GM21367 (cell line): ENCODE measurements around the gene NOX3.
A peak's percentile ranks its signal among the peaks of the same experiment; 100 is the strongest.
"Not testable (repeated sequence)": the region's sequence is repeated elsewhere in the genome, so short reads cannot be mapped to it uniquely, and the experiment has no call there.

Experiments
- ATAC-seq: cut with Tn5 transposase; IDR thresholded peaks from one replicate; pipeline ENCODE4 v1.9.1; 2021; ENCODE audit not compliant: unreplicated experiment

Gene NOX3

DNA sequence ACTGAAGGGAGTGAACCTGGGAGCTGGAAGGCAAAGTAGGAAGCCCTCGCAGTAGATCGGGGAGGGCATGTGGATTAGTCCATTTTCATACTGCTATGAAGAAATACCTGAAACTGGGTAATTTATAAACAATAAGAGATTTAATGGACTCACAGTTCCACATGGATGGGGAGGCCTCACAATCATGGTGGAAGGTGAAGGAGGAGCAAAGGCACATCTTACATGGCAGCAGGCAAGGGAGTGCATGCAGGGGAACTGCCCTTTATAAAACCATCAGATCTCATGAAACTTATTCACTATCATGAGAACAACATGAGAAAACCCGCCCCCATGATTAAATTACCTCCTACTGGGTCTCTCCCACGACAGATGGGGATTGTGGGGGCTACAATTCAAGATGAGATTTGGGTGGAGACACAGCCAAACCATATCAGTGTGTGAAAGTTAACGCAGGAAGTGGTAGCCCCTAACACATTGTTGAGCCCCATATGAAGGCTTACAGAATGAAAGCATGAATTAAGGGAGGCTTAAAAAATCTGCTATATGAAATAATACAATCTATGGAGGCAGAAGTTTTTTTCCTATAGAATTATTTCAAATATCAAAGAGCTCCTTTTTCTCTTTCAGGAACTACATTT lies 15.5 kb upstream of the NOX3 start:
- ATAC-seq, result not testable (repeated sequence)

DNA sequence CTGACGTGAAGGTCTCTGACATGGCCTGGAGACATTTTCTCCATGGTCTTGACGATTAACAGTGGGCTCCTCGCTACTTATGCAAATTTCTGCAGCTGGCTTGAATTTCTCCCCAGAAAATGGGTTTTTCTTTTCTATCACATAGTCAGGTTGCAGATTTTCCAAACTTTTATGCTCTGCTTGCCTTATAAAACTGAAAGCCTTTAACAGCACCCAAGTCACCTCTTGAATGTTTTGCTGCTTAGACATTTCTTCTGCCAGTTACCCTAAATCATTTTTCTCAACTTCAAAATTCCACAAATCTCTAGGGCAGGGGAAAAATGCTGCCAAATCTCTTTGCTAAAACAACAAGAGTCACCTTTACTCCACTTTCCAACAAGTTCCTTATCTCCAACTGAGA lies 12.9 kb upstream of the NOX3 start:
- not testable (repeated sequence) for ATAC-seq

DNA sequence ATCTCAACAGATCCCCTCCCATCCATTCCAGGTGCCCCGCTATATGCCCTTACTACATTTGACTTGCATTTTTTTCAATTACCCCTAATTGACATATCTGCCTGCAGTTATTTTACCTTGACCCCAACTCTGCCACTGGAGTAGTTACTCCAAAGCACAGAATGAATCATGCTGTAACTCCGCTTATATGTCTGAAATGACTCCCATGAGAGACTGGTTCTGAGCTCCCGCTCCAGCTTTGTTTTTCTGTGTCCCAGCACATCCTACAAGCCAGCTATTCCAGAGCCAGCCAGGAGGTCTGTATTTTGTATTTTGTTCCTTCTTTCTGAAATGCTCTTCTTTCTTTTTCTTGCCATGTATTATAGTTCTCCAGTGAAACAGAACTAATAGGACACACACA lies 10.9 kb upstream of the NOX3 start:
- ATAC-seq, result no peak

DNA sequence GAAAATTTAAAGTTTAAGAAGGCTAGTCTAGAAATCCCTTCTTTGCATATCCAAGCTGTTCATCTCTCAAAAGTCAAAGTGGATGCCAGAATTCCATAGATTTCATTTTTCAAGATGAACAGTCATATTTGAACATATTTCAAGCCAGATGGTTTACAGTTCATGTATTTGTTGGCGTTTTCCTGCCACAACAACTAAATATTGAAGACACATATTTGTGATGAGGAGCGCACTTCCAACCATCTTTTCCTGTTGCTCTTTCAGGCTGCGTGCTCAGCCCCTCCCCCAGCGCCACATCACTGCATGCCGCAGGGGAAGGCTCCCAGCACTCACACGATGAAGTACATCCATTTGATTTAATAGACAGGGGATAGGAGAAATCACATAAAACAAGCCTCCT lies 5.9 kb upstream of the NOX3 start:
- no peak for ATAC-seq

DNA sequence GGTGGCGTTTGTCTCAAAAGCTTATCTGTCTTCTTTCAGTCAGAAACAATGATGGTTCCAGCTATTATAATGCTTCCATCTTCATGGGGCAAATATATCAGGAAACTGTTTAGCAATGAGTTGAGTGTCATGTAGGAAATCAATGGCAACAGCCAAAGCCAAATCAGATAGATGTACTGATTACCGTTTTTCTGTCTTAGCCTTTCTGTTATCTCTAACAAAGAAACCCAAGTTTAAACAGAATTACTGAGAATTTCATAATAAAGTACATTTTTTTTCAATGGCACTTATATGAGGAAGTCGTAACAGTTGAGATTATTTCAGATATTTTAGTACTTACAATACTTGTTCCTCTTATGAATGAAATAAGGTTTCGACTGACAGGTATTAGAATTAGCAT lies 1.2 kb downstream of the NOX3 start:
- no peak for ATAC-seq

DNA sequence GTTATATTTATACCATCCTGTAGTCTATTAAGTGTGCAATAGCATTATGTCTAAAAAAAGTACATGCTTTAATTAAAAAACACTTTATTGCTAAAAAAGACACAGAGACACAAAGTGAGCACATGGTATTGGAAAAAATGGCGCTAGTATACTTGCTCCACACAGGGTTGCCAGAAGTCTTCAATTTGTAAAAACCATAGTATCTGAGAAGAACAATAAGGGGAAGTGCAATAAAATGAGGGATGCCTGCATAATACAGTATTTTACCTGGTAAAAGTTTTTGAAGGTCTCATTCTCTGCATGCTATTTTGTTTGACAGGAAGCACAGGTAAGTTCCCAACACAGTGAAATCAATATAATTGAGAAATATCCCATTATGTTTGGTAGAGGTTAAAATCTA lies 1.6 kb downstream of the NOX3 start:
- ATAC-seq, result no peak

DNA sequence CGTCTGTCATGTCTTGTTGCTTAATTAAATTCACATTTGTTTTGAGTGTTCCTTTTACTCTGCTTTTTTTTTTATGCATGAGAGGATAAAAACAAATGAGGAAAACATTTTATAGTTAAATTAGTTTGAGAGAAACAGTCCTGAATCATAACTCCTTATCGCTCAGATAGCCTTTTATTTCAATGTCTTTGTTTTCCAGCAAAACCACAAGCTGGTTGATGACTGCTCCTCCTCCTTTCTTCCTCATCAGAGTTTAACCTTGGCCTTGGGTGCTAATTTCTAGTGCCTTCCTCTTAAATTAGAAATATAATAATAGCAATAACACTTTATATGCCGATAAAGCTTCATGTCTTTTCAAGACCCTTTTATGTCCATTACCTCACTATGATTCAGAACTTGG lies 3.1 kb downstream of the NOX3 start:
- ATAC-seq, result no peak

DNA sequence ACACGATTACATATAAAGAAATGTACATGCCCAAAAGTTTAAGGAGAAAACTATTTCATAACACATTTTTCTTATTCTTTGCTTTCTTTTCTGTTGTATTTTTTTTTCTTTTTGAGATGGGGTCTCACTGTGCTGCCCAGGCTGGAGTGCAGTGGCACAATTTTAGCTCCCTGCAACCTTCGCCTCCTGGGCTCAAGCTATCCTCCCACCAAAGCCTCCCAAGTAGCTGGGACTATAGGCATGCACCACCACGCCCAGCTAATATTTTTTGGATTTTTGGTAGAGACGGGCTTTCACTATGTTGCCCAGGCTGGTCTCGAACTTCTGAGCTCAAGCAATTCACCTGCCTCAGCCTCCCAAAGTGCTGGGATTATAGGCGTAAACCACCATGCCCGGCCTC lies 4.1 kb downstream of the NOX3 start:
- not testable (repeated sequence) for ATAC-seq

DNA sequence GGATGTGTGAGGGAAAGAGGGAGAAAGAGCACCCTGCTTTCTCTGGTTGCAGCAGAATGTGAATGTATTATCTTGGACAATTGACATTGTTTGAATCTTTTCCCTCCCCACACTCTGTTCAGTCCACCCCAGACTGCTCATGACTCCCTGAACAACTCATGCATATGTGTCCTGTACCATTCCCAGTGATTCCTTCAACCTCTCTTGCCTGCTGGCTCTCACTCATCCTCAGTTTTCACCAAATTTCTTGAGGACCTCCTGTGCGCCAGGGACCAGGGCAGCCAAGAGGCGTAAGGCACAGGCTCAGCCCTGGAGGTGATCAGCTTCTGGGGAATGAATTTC lies 5.4 kb downstream of the NOX3 start:
- ATAC-seq, result no peak

DNA sequence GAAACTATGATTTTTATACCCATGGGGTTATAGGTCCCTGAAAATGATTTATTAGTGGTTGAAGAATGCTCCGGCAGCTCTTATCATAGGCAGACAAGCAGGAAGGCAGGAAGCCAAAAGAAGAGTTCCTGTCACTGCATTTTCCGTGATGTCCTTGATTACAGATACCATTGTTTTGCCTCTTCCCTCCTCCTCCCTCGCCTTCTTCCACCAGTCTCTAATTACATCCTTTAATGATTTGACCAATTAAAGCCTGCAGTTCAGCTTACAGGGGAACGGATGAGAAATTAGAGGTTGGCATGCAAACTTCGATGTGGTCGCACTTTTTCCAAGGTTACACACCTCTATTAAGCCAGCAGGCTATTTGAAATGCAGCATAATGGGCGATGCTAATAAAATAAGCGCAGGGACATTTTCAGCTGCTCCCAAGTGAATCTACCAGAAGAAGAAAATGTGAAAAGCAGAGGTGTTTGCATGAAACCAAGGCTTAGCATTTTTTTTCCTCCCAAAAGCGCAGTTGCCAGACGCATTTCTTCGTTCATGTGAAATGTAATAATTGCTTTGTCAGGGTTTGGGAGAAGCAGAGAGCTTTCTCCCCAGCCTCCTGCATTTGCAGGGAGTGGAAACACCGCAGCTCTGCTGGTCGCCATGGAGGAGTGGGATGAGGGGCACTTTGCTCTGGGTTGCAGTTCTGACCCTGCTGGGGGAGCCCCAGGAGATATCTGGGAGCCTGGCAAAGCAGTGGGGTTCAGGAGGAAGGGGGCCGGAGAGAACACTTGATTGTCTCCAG lies 6.0 kb downstream of the NOX3 start:
- no peak for ATAC-seq

DNA sequence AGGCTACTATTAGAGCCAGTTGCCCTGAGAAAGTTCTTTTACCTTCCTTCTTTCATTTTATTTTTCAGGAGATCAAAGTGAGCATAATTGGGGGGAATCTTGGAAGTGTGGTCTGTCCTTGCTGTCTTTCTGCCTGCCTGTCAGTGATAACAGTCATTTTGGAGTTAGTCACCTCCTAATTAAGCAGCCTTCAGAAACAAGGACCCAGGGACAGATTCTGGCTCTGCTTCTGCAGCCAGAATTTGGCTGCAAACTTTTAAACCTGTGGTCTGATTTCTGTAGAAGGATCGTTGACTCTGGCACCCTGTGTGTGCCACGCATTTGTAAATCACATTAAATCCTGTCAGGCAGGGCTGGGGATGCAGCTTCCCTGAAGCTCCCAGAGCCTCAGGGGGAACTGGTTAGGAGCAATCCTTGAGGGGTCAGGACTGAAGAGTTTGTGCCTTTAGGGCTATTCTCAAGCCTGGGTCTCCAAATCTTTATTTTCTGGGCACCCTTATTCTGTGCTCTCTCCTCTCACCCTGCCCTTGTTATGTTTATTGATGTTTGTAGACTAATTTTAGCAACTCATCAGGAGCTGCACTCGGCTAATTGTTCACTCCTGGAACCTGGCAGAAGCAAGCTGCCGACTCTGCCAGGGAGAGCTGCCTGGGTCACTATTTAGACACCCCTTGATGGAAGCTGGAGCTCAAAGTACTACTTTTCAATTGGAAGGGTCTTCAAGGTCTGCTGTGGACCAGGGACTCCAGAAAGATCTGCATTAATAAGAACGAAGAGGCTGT lies 6.8 kb downstream of the NOX3 start:
- no peak for ATAC-seq

DNA sequence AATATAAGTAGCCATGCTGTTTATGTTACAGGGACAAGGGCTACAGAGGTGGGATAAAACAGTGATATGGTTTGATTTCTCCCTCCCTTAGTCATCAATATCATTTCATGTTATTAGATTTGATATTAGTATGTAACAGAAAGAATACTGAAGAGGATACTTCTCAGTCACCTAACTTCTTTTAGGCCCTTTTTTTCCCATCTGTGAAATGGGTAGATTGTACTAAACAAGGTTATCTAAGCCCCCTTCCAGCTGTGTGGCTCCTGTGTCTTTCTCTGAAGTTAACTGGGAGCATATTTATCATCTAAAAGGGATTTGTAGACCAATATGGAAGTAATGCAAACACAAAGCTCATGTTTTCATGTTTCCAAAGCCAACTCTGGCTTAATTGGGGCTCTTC lies 7.7 kb downstream of the NOX3 start:
- ATAC-seq, result no peak

DNA sequence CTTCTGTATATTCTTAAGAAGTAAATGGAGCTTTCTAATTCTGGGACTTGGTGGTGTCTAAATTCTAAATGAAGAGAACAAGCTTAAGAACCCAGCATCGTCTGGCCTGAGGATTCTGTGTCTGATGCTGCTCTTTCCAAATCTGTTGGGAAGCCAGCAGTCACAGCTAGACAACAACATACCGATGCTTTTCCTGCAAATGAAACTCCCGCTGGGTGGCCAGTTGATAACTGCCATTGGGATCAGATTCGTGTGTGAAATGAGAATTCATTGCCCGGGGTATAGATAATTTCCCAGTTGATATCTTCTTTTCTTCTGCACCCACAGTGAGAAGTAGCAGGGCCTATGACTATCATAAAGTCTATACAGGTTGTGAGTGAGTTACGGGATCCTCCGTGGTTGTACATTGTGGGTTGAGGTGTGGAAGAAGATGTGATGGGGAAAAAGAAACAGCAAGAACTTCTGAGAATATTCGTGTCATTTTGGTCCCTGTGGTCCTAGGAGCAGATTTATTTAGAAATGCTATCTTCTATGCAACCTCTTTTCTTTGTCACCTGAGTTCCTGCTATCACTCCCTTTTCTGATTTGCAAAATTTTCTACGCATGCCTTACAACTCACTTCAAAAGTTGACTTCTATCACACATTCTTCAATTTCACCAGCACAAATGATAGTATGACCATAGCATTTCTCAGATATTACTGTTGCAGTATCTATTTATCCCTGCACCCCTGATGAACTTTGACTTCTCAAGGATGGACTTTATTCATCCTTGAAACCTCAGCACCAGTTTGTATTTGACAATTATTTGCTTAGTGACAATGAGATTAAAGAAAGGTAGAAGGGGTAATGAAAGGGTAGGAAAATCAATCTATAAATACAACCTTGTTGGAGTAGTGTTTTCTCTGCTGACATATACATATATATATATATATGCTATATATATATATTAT lies 10.4 kb downstream of the NOX3 start:
- ATAC-seq, result no peak

DNA sequence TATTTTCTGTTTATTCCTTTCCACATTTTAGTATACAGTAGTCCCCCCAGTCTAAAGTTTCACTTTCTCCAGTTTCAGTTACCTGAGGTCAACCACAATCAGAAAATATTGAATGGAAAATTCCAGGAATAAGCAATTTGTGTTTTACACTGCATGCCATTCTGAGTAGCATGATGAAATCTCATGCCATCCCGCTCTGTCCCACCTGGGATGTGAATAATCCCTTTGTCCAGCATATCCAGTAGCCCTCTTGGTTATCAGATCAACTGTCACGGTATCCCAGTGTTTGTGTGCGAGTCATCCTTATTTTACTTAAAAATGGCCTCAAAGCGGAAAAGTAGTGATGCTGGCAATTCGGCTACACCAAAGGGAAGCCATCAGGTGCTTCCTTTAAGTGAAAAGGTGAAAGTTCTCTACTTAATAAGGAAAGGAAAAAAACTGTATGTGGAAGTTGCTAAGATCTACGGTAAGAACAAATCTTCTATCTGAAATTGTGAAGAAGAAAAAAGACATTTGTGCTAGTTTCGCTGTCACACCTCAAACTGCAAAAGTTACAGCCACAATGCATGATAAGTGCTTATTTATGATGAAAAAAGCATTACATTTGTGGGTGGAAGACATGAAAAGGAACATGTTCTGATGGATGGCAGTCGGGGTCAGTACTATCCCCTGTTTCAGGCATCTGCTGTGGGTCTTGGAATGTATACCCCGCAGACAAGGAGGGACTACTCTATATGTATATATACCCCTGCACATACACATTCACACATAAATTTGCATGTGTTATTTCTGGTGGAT lies 11.3 kb downstream of the NOX3 start:
- no peak for ATAC-seq

DNA sequence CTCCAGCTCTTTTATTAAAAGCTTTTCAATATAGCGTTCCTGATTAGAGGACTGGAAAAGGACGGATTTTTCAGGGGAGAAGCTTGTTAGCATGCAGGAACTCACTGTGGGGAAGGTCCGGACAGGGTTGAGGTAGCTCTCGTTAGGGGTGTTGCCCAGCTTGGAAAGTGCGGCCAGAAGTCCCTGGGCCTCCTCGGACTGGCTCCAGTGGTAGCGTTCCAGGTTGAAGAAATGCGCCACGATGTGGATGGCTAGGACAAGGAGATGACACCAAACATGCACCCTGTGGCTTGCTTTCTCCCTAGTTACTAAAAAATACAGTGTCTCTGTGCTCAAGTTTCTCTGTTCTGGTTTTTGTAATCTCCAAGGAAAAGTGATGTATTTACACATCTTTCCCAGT lies 12.5 kb downstream of the NOX3 start:
- no peak for ATAC-seq

DNA sequence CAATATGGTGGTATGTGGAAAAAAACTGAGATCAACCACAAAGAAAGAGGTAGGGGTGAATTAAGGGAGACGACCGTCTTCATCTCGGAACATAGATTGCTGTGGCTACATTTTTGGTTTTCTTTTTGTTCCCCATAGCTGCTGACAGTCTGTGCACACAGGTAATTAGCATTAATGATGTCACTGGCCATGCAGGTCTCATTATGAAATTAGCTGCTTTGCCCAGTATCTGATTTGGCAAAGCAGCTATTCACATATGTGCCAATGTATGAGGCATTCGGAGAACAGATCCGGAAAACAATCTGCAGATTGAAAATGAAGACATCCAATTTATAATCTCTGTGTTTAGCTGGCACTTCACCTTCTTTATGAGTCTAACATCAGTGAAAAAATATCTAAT lies 13.1 kb downstream of the NOX3 start:
- ATAC-seq, result no peak

DNA sequence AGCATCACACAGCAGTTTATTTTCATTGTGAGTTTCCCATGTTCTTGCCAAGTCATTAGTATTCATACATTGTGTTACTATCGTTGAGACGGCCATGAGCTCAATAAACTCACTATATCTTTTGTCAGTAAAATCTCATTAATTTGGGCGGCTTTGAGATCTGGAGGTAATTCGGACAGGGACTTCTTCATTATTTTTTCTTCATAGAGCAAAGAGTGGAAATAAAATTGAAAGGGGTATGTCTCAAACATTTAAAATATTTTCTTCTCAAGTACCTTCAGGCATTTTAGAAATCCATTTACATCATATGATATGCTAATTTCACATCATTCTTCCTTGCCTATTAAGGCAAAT lies 14.6 kb downstream of the NOX3 start:
- no peak for ATAC-seq

DNA sequence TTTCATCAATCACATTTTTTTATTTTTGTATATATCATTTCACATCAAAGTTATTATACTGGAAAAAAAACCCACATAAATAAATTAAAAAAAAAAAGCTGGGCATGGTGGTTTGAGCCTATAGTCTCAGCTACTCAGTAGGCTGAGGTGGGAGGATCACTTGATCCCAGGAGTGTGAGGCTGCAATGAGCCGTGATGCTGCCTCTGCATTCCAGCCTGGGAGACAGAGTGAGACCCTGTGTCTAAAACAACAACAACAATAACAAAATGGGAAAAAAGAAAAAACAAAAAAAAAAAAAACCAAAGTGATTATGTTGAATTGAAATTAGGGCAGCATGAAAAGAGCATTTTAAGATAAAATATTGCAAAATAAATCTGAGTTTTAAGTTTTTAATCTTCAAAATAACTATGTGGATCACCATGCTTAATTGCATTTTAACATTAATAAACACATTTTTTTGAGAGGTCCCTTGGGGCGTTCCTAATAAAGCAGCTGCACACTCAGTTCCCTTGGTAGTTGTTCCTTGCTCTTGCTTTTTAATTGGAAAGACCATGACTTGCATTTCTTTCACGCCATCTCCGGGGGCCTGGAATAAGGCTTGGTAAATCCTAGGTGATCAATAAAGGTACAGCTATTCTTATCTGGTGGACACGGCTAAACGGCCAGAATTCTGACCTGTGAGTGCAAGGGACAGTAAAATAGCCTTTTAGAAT lies 15.1 kb downstream of the NOX3 start:
- ATAC-seq, result no peak

DNA sequence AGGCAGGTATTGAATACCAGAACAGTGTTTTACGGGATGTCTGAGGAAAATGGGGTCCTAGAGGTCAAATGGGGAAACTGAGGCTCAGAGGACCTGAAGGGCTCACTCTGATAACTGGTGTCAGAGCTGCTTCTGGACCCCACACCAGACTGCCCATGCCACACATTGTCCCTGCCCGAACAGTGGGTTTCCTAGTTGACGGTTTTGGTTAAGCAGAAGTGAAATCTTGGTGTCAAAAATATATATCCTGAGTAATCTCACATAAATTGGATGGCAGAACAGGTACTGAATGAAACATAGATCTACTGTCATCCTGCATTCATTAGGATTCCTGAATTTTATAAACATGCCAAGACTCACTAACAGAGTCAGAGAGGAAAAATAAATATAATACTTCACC lies 16.3 kb downstream of the NOX3 start:
- peak; percentile 61 for ATAC-seq
